ENCODE results near the gene KIF20A.
"Not testable (repeated sequence)": the region's sequence is repeated elsewhere in the genome, so short reads cannot be mapped to it uniquely, and the experiment has no call there.

KIF20A gene

GRCh38 chr5:138180841-138181240 is 1.9 kb downstream of the KIF20A start:
- no peak overlapping the region for H3K4me3 ChIP-seq (ENCODE audit: control insufficient read depth, low read depth, low read length)
- no peak for TF ChIP-seq CTCF (IDR thresholded peaks at IDR 0.05; ENCODE audit: control insufficient read depth, insufficient read depth, low read depth, low read length, missing control alignments)
- DNase-seq (ENCODE audit: low read depth): no peak

GRCh38 chr5:138182808-138183207 is 3.9 kb downstream of the KIF20A start:
- no peak for TF ChIP-seq CTCF (IDR thresholded peaks at IDR 0.05; ENCODE audit: control insufficient read depth, insufficient read depth, low read depth, low read length, missing control alignments)
- H3K4me3 ChIP-seq (ENCODE audit: control insufficient read depth, low read depth, low read length): no peak overlapping the region
- no peak for DNase-seq (ENCODE audit: low read depth)

GRCh38 chr5:138186002-138186447 is 7.1 kb downstream of the KIF20A start:
- no peak for TF ChIP-seq CTCF (IDR thresholded peaks at IDR 0.05; ENCODE audit: control insufficient read depth, insufficient read depth, low read depth, low read length, missing control alignments)
- no peak for DNase-seq (ENCODE audit: low read depth)
- H3K4me3 ChIP-seq (ENCODE audit: control insufficient read depth, low read depth, low read length): no peak overlapping the region

- H3K4me3 ChIP-seq (ENCODE audit: control insufficient read depth, low read depth, low read length): no peak overlapping the region
- no peak for DNase-seq (ENCODE audit: low read depth)
- TF ChIP-seq CTCF (IDR thresholded peaks at IDR 0.05; ENCODE audit: control insufficient read depth, insufficient read depth, low read depth, low read length, missing control alignments): no peak
These were observed 9.7 kb downstream of the KIF20A start for GRCh38 chr5:138188626-138189025.

- TF ChIP-seq CTCF (IDR thresholded peaks at IDR 0.05; ENCODE audit: control insufficient read depth, insufficient read depth, low read depth, low read length, missing control alignments): no peak
- no peak for DNase-seq (ENCODE audit: low read depth)
- no peak overlapping the region for H3K4me3 ChIP-seq (ENCODE audit: control insufficient read depth, low read depth, low read length)
These were observed 13.9 kb downstream of the KIF20A start for GRCh38 chr5:138192826-138193225.

- not testable (repeated sequence) for DNase-seq (ENCODE audit: low read depth); H3K4me3 ChIP-seq (ENCODE audit: control insufficient read depth, low read depth, low read length)
These were observed 14.9 kb downstream of the KIF20A start for GRCh38 chr5:138193859-138194258.

GRCh38 chr5:138210985-138211384 is 32.1 kb downstream of the KIF20A start:
- no peak for TF ChIP-seq CTCF (IDR thresholded peaks at IDR 0.05; ENCODE audit: control insufficient read depth, insufficient read depth, low read depth, low read length, missing control alignments)
- H3K4me3 ChIP-seq (ENCODE audit: control insufficient read depth, low read depth, low read length): no peak overlapping the region
- no peak for DNase-seq (ENCODE audit: low read depth)

All from AG09309 (cell line).